Activated CD8-positive, alpha-beta T cell treated with anti-CD3 and anti-CD28 coated beads, Interleukin-2, amount 10 ng/mL, durations not matched to agents 7 days and 5 days (primary cell): Measurements from ENCODE around the gene SDK2. TPM values are rescaled to one million over a fixed set of nuclear protein-coding genes. Genes with fewer than 3 reads are reported as not detected.
A peak's percentile ranks its signal among the peaks of the same experiment; 100 is the strongest.

Source experiments
- ATAC-seq: fragments of 150-1000 bp; cut with Tn5 transposase; one replicate; pipeline ENCODE4 v1.10.0; 2021; ENCODE audit warnings: moderate library complexity
- CTCF ChIA-PET: fragments of 350-600 bp; sonication (Branson Sonifier 250); formaldehyde crosslinking; loops from one replicate; lab custom pipeline; 2021; ENCODE audit warnings: antibody characterized with exemption; lab: Charles Lee
- POLR2A ChIA-PET: fragments of 350-600 bp; sonication (Branson Sonifier 250); formaldehyde crosslinking; loops from one replicate; lab custom pipeline; 2021; ENCODE audit warnings: antibody characterized with exemption; lab: Charles Lee
- DNase-seq: peaks from one replicate; pipeline ENCODE4 v3.0.0-alpha.2; 2020
- H3K27ac Mint-ChIP-seq: one replicate; pipeline ENCODE4 v1.8.0; 2021; ENCODE audit warnings: mild to moderate bottlenecking, mixed read lengths
- H3K27me3 Mint-ChIP-seq: one replicate; pipeline ENCODE4 v1.8.0; 2021; ENCODE audit warnings: low read depth, mixed read lengths
- H3K36me3 Mint-ChIP-seq: one replicate; pipeline ENCODE4 v1.8.0; 2021; ENCODE audit warnings: low read depth, mixed read lengths
- H3K4me1 Mint-ChIP-seq: one replicate; pipeline ENCODE4 v1.8.0; 2021; ENCODE audit warnings: low read depth, mixed read lengths
- H3K4me3 Mint-ChIP-seq: one replicate; pipeline ENCODE4 v1.8.0; 2021; ENCODE audit warnings: mild to moderate bottlenecking, mixed read lengths
- H3K9me3 Mint-ChIP-seq: one replicate; pipeline ENCODE4 v1.8.0; 2022; ENCODE audit warnings: mixed read lengths; ENCODE audit not compliant: insufficient read depth
- total RNA-seq, 2 experiments: library from RNA; stranded (reverse); gene quantifications; one replicate each; pipeline ENCODE4 v1.2.3, GENCODE V29; 2021

Gene SDK2
- total RNA-seq, 2 experiments from 2014 or later, result 18.4 to 20.0 TPM

GRCh38 chr17:73412914-73413313 lies 231.3 kb downstream of the SDK2 start:
- no peak overlapping the region for H3K4me3 Mint-ChIP-seq
- peaks cover 4% of the 10 kb centered on the region for H3K36me3 Mint-ChIP-seq
- no peaks in the 10 kb centered on the region for H3K9me3 Mint-ChIP-seq
- H3K27ac Mint-ChIP-seq, result no peak overlapping the region
- ATAC-seq (no peak), DNase-seq (no peak)
- CTCF ChIA-PET, result no interaction called here
- no peaks in the 10 kb centered on the region for H3K27me3 Mint-ChIP-seq
- POLR2A ChIA-PET, result no interaction called here
- no peaks in the 10 kb centered on the region for H3K4me1 Mint-ChIP-seq

- ChIA-PET POLR2A (no interaction called here), CTCF (interaction anchor here (1.6 kb wide), 1 partner anchor 8 kb away, joined by 5 read pairs; no protein-coding TSS in a partner anchor)
- H3K27me3 Mint-ChIP-seq, result no peaks in the 10 kb centered on the region
- no peaks in the 10 kb centered on the region for H3K4me1 Mint-ChIP-seq
- no peaks in the 10 kb centered on the region for H3K9me3 Mint-ChIP-seq
- DNase-seq (no peak), ATAC-seq (no peak)
- H3K36me3 Mint-ChIP-seq, result peaks cover 4% of the 10 kb centered on the region
- no peak overlapping the region for H3K27ac Mint-ChIP-seq
- H3K4me3 Mint-ChIP-seq, result no peak overlapping the region
These were observed 232.9 kb downstream of the SDK2 start for GRCh38 chr17:73411313-73411747.

- CTCF ChIA-PET, result interaction anchor here (1.6 kb wide), 1 partner anchor 9 kb away, joined by 5 read pairs; no protein-coding TSS in a partner anchor
These were observed 233.5 kb downstream of the SDK2 start for GRCh38 chr17:73410586-73411312.

GRCh38 chr17:73404246-73404645 lies 240.0 kb downstream of the SDK2 start:
- no peak overlapping the region for H3K4me3 Mint-ChIP-seq

More at GRCh38 chr17:73410586-73411312, 233.5 kb downstream of the SDK2 start:
- peaks cover 4% of the 10 kb centered on the region for H3K36me3 Mint-ChIP-seq
- H3K27me3 Mint-ChIP-seq, result no peaks in the 10 kb centered on the region
- H3K9me3 Mint-ChIP-seq, result no peaks in the 10 kb centered on the region
- DNase-seq, result no peak
- H3K4me3 Mint-ChIP-seq, result no peak overlapping the region
- H3K4me1 Mint-ChIP-seq, result no peaks in the 10 kb centered on the region
- POLR2A ChIA-PET, result no interaction called here
- no peak for ATAC-seq
- no peak overlapping the region for H3K27ac Mint-ChIP-seq

GRCh38 chr17:73402466-73402865 lies 241.8 kb downstream of the SDK2 start:
- Mint-ChIP-seq H3K36me3 (peaks cover 3% of the 10 kb centered on the region), H3K9me3 (no peaks in the 10 kb centered on the region), H3K27me3 (no peaks in the 10 kb centered on the region), H3K4me1 (no peaks in the 10 kb centered on the region), H3K4me3 (no peak overlapping the region), H3K27ac (no peak overlapping the region)
- ATAC-seq, result no peak
- ChIA-PET POLR2A (no interaction called here), CTCF (no interaction called here)
- DNase-seq, result no peak

More at GRCh38 chr17:73404246-73404645, 240.0 kb downstream of the SDK2 start:
- Mint-ChIP-seq H3K4me1 (no peaks in the 10 kb centered on the region), H3K27me3 (no peaks in the 10 kb centered on the region), H3K9me3 (no peaks in the 10 kb centered on the region), H3K36me3 (peaks cover 3% of the 10 kb centered on the region), H3K27ac (no peak overlapping the region)
- DNase-seq (no peak), ATAC-seq (no peak)
- POLR2A ChIA-PET, result no interaction called here
- CTCF ChIA-PET, result no interaction called here

GRCh38 chr17:73401911-73402310 lies 242.3 kb downstream of the SDK2 start:
- Mint-ChIP-seq H3K36me3 (peaks cover 3% of the 10 kb centered on the region), H3K4me3 (no peak overlapping the region), H3K4me1 (no peaks in the 10 kb centered on the region), H3K9me3 (no peaks in the 10 kb centered on the region), H3K27ac (no peak overlapping the region), H3K27me3 (no peaks in the 10 kb centered on the region)
- CTCF ChIA-PET, result no interaction called here
- POLR2A ChIA-PET, result no interaction called here
- ATAC-seq (peak; percentile 30), DNase-seq (peak; percentile 27)

GRCh38 chr17:73400915-73401545 lies 243.2 kb downstream of the SDK2 start:
- ATAC-seq, result no peak
- H3K27me3 Mint-ChIP-seq, result no peaks in the 10 kb centered on the region
- H3K4me1 Mint-ChIP-seq, result no peaks in the 10 kb centered on the region
- POLR2A ChIA-PET, result no interaction called here
- no peaks in the 10 kb centered on the region for H3K9me3 Mint-ChIP-seq
- H3K4me3 Mint-ChIP-seq, result no peak overlapping the region
- CTCF ChIA-PET, result no interaction called here
- DNase-seq, result no peak
- H3K27ac Mint-ChIP-seq, result no peak overlapping the region
- peaks cover 3% of the 10 kb centered on the region for H3K36me3 Mint-ChIP-seq

- peaks cover under 1% of the 10 kb centered on the region for H3K36me3 Mint-ChIP-seq
- CTCF ChIA-PET, result no interaction called here
- POLR2A ChIA-PET, result no interaction called here
- no peaks in the 10 kb centered on the region for H3K27me3 Mint-ChIP-seq
- no peak overlapping the region for H3K27ac Mint-ChIP-seq
- H3K4me3 Mint-ChIP-seq, result no peak overlapping the region
- no peaks in the 10 kb centered on the region for H3K4me1 Mint-ChIP-seq
- no peak for DNase-seq
- no peak for ATAC-seq
- H3K9me3 Mint-ChIP-seq, result no peaks in the 10 kb centered on the region
These were observed 245.2 kb downstream of the SDK2 start for GRCh38 chr17:73399056-73399455.

- H3K27me3 Mint-ChIP-seq, result no peaks in the 10 kb centered on the region
- no peaks in the 10 kb centered on the region for H3K4me1 Mint-ChIP-seq
- H3K9me3 Mint-ChIP-seq, result no peaks in the 10 kb centered on the region
- no peak for ATAC-seq
- ChIA-PET POLR2A (no interaction called here), CTCF (no interaction called here)
- DNase-seq, result no peak
- no peak overlapping the region for H3K4me3 Mint-ChIP-seq
- H3K27ac Mint-ChIP-seq, result no peak overlapping the region
- H3K36me3 Mint-ChIP-seq, result no peaks in the 10 kb centered on the region
These were observed 246.2 kb downstream of the SDK2 start for GRCh38 chr17:73397856-73398540.

GRCh38 chr17:73397278-73397826 lies 246.9 kb downstream of the SDK2 start:
- Mint-ChIP-seq H3K9me3 (no peaks in the 10 kb centered on the region), H3K27ac (no peak overlapping the region), H3K4me1 (no peaks in the 10 kb centered on the region), H3K27me3 (no peaks in the 10 kb centered on the region), H3K4me3 (no peak overlapping the region), H3K36me3 (no peaks in the 10 kb centered on the region)
- ChIA-PET POLR2A (no interaction called here), CTCF (no interaction called here)
- DNase-seq, result no peak
- ATAC-seq, result no peak

GRCh38 chr17:73396431-73397277 lies 247.6 kb downstream of the SDK2 start:
- Mint-ChIP-seq H3K27ac (no peak overlapping the region), H3K4me3 (no peak overlapping the region), H3K27me3 (no peaks in the 10 kb centered on the region), H3K4me1 (no peaks in the 10 kb centered on the region), H3K9me3 (no peaks in the 10 kb centered on the region), H3K36me3 (no peaks in the 10 kb centered on the region)
- ChIA-PET POLR2A (no interaction called here), CTCF (no interaction called here)
- DNase-seq (no peak), ATAC-seq (no peak)
